Subcutaneous adipose tissue (tissue), 4 donors: ENCODE data around the gene NLRP13. TPM values are rescaled to one million over a fixed set of nuclear protein-coding genes. Genes with fewer than 3 reads are reported as not detected.

Experiments used
- CTCF ChIP-seq: fragments of 450-650 bp; IDR thresholded peaks from one replicate; pipeline ENCODE4 v1.5.1; 2016; ENCODE audit warnings: low read depth, mild to moderate bottlenecking, control low read depth, antibody characterized with exemption, moderate library complexity
- total RNA-seq, 4 donors: library from RNA; depleted of rRNA; stranded (reverse); fragments of >200 nt; gene quantifications; one replicate each; pipeline ENCODE4 v1.1.0, GENCODE V29; 2016

Gene NLRP13
- total RNA-seq, 4 donors from 2014 or later, result not detected

- TF ChIP-seq CTCF, result no peak
These were observed 18.4 kb downstream of the NLRP13 start for GRCh38 chr19:55913643-55914268.

- no peak for TF ChIP-seq CTCF
These were observed 19.2 kb downstream of the NLRP13 start for GRCh38 chr19:55912916-55913315.

GRCh38 chr19:55909801-55910200 lies 22.3 kb downstream of the NLRP13 start:
- TF ChIP-seq CTCF, result no peak

GRCh38 chr19:55907746-55908145 lies 24.4 kb downstream of the NLRP13 start:
- no peak for TF ChIP-seq CTCF

- TF ChIP-seq CTCF, result no peak
These were observed 24.9 kb downstream of the NLRP13 start for GRCh38 chr19:55907286-55907685.

- no peak for TF ChIP-seq CTCF
These were observed 29.9 kb downstream of the NLRP13 start for GRCh38 chr19:55902080-55902751.

GRCh38 chr19:55901369-55902079 lies 30.6 kb downstream of the NLRP13 start:
- no peak for TF ChIP-seq CTCF
